Endodermal cell (in vitro differentiated cells): ENCODE measurements around the gene TPSD1. TPM values are rescaled to one million over a fixed set of nuclear protein-coding genes. Genes with fewer than 3 reads are reported as not detected.

Experiments
- DNase-seq: peaks from one replicate; pipeline ENCODE4 v3.0.0-alpha.2; 2017
- H3K27ac ChIP-seq: 2 replicates; pipeline ENCODE4 v1.5.1; 2013; ENCODE audit warnings: mild to moderate bottlenecking, low read depth, low read length, moderate library complexity
- H3K27me3 ChIP-seq: 2 replicates; pipeline ENCODE4 v1.6.1; 2013; ENCODE audit warnings: mild to moderate bottlenecking, low read length, moderate library complexity; ENCODE audit not compliant: insufficient read depth, control insufficient read depth, poor library complexity, severe bottlenecking
- H3K36me3 ChIP-seq: 2 replicates; pipeline ENCODE4 v1.7.0; 2013; ENCODE audit warnings: mild to moderate bottlenecking, low read length, moderate library complexity; ENCODE audit not compliant: control insufficient read depth, insufficient read depth
- H3K4me1 ChIP-seq: one replicate; pipeline ENCODE4 v1.7.0; 2013; ENCODE audit warnings: low read length; ENCODE audit not compliant: control insufficient read depth, insufficient read depth
- H3K4me3 ChIP-seq: 2 replicates; pipeline ENCODE4 v1.5.1; 2013; ENCODE audit warnings: mild to moderate bottlenecking, low read length, moderate library complexity
- H3K9ac ChIP-seq: 2 replicates; pipeline ENCODE4 v1.6.1; 2013; ENCODE audit warnings: mild to moderate bottlenecking, low read length, moderate library complexity; ENCODE audit not compliant: poor library complexity, severe bottlenecking; ENCODE audit errors: extremely low read depth
- H3K9me3 ChIP-seq: 2 replicates; pipeline ENCODE4 v1.6.1; 2013; ENCODE audit warnings: mild to moderate bottlenecking, low read length, moderate library complexity; ENCODE audit not compliant: control insufficient read depth
- H3K27ac Mint-ChIP-seq: 2 replicates; pipeline ENCODE4 v1.8.0; 2020; ENCODE audit warnings: mixed read lengths
- H3K27me3 Mint-ChIP-seq: 2 replicates; pipeline ENCODE4 v1.8.0; 2021; ENCODE audit warnings: mild to moderate bottlenecking, mixed read lengths; ENCODE audit not compliant: insufficient read depth
- H3K36me3 Mint-ChIP-seq: 2 replicates; pipeline ENCODE4 v1.8.0; 2020; ENCODE audit warnings: low read depth, mixed read lengths
- H3K4me1 Mint-ChIP-seq: 2 replicates; pipeline ENCODE4 v1.8.0; 2020; ENCODE audit warnings: mixed read lengths
- H3K4me3 Mint-ChIP-seq: 2 replicates; pipeline ENCODE4 v1.8.0; 2020; ENCODE audit warnings: mild to moderate bottlenecking, moderate library complexity, mixed read lengths
- H3K9me3 Mint-ChIP-seq: 2 replicates; pipeline ENCODE4 v1.8.0; 2020; ENCODE audit warnings: mild to moderate bottlenecking, mixed read lengths
- CTCF ChIP-seq: fragments of 200-600 bp; sonication (generic); conservative IDR thresholded peaks from 2 replicates; pipeline ENCODE4 v1.5.0; 2021; ENCODE audit warnings: antibody characterized with exemption, mild to moderate bottlenecking
- WGBS, 2 experiments: methylation state at CpG; one replicate each; pipeline versions ENCODE4 v1.1.5 to v1.1.7; 2013; ENCODE audit warnings: missing lambda C conversion rate in 2 of 2, mixed read lengths in 1 of 2; ENCODE audit not compliant: insufficient coverage in 1 of 2, insufficient read length in 1 of 2; 5-methylcytosine and 5-hydroxymethylcytosine counted together
- total RNA-seq, 2 donors: library from RNA; stranded (reverse); fragmentation: NEBNext Ultra II Directional in 1 of 2; extraction: Animal tissue kit (Norgen Biotek cat#: 25700) in 1 of 2; gene quantifications; 2 replicates in 1 of 2; 3 replicates in 1 of 2; pipeline ENCODE4 v1.2.1, GENCODE V29; 2021

TPSD1 gene
- total RNA-seq, 2 donors from 2014 or later: not detected

- H3K27ac Mint-ChIP-seq: no peak overlapping the region
- no peak for TF ChIP-seq CTCF
- no peaks in the 10 kb centered on the region for H3K27me3 ChIP-seq
- 94 to 95% methylated on average over 39 to 65 of the region's 65 CpGs for WGBS, 2 experiments
- H3K4me3 Mint-ChIP-seq: no peak overlapping the region
- peaks cover 10% of the 10 kb centered on the region for H3K36me3 Mint-ChIP-seq
- no peaks in the 10 kb centered on the region for H3K4me1 Mint-ChIP-seq
- no peak overlapping the region for H3K9ac ChIP-seq
- H3K36me3 ChIP-seq: peaks cover 7% of the 10 kb centered on the region
- no peaks in the 10 kb centered on the region for H3K9me3 ChIP-seq
- no peaks in the 10 kb centered on the region for H3K4me1 ChIP-seq
- H3K4me3 ChIP-seq: no peak overlapping the region
- H3K9me3 Mint-ChIP-seq: no peaks in the 10 kb centered on the region
- DNase-seq: no peak
- H3K27me3 Mint-ChIP-seq: no peaks in the 10 kb centered on the region
- no peak overlapping the region for H3K27ac ChIP-seq
Observed at GRCh38 chr16:1211451-1212268, 44.2 kb upstream of the TPSD1 start.

- WGBS, 2 experiments: 95 to 97% methylated on average over 24 to 40 of the region's 40 CpGs
- no peaks in the 10 kb centered on the region for H3K9me3 Mint-ChIP-seq
- no peak for DNase-seq
- TF ChIP-seq CTCF: no peak
- H3K4me3 ChIP-seq: no peak overlapping the region
- H3K4me1 Mint-ChIP-seq: no peaks in the 10 kb centered on the region
- no peaks in the 10 kb centered on the region for H3K36me3 ChIP-seq
- no peaks in the 10 kb centered on the region for H3K27me3 Mint-ChIP-seq
- H3K9ac ChIP-seq: no peak overlapping the region
- H3K27ac ChIP-seq: no peak overlapping the region
- H3K4me1 ChIP-seq: no peaks in the 10 kb centered on the region
- no peak overlapping the region for H3K4me3 Mint-ChIP-seq
- peaks cover 10% of the 10 kb centered on the region for H3K36me3 Mint-ChIP-seq
- no peak overlapping the region for H3K27ac Mint-ChIP-seq
- no peaks in the 10 kb centered on the region for H3K9me3 ChIP-seq
- H3K27me3 ChIP-seq: no peaks in the 10 kb centered on the region
Observed at GRCh38 chr16:1212616-1213194, 43.2 kb upstream of the TPSD1 start.

GRCh38 chr16:1213231-1213630 is 42.6 kb upstream of the TPSD1 start:
- no peaks in the 10 kb centered on the region for H3K4me1 ChIP-seq
- no peak overlapping the region for H3K27ac ChIP-seq
- no peaks in the 10 kb centered on the region for H3K9me3 Mint-ChIP-seq
- WGBS, 2 experiments: 93% methylated on average over 7 to 8 of the region's 8 CpGs
- peaks cover 10% of the 10 kb centered on the region for H3K36me3 Mint-ChIP-seq
- TF ChIP-seq CTCF: no peak
- no peak overlapping the region for H3K4me3 ChIP-seq
- DNase-seq: no peak
- H3K36me3 ChIP-seq: no peaks in the 10 kb centered on the region
- H3K9ac ChIP-seq: no peak overlapping the region
- H3K27me3 ChIP-seq: no peaks in the 10 kb centered on the region
- H3K27ac Mint-ChIP-seq: no peak overlapping the region
- H3K4me1 Mint-ChIP-seq: no peaks in the 10 kb centered on the region
- no peaks in the 10 kb centered on the region for H3K9me3 ChIP-seq
- H3K4me3 Mint-ChIP-seq: no peak overlapping the region
- H3K27me3 Mint-ChIP-seq: no peaks in the 10 kb centered on the region
